Measurements from ENCODE around the gene MFF.
"Not testable (repeated sequence)": the region's sequence is repeated elsewhere in the genome, so short reads cannot be mapped to it uniquely, and the experiment has no call there.

Gene MFF

GRCh38 chr2:227379095-227379494 is 54.0 kb downstream of the MFF start, which contains the start of gene TM4SF20:
Gene TM4SF20, minus strand, starts transcription at chr2:227379306. Its CDS starts 38 bp downstream, at chr2:227379268.
- DNase-seq: no peak

- not testable (repeated sequence) for DNase-seq
These were observed 57.3 kb downstream of the MFF start for GRCh38 chr2:227382241-227382835.

- no peak for DNase-seq
These were observed 58.6 kb downstream of the MFF start for GRCh38 chr2:227383686-227384085.

GRCh38 chr2:227386630-227387029 is 61.6 kb downstream of the MFF start:
- no peak for DNase-seq

GRCh38 chr2:227387583-227387982 is 62.5 kb downstream of the MFF start, which contains the start of gene SCYGR1:
Gene SCYGR1, minus strand, starts transcription at chr2:227387949. Its CDS starts 0 bp downstream, at chr2:227387949.
- not testable (repeated sequence) for DNase-seq

- DNase-seq: no peak
These were observed 63.5 kb downstream of the MFF start for GRCh38 chr2:227388537-227389011.

- DNase-seq: no peak
These were observed 64.2 kb downstream of the MFF start for GRCh38 chr2:227389231-227389630.

GRCh38 chr2:227389661-227390060 is 64.6 kb downstream of the MFF start:
- DNase-seq: no peak

GRCh38 chr2:227390468-227391256 is 65.6 kb downstream of the MFF start:
- DNase-seq: no peak

GRCh38 chr2:227394401-227394800 is 69.3 kb downstream of the MFF start:
- no peak for DNase-seq

- no peak for DNase-seq
These were observed 70.5 kb downstream of the MFF start for GRCh38 chr2:227395556-227395955.

- DNase-seq: no peak
These were observed 72.5 kb downstream of the MFF start for GRCh38 chr2:227397562-227397961.

- no peak for DNase-seq
These were observed 73.9 kb downstream of the MFF start for GRCh38 chr2:227398684-227399670.

- DNase-seq: no peak
These were observed 76.5 kb downstream of the MFF start for GRCh38 chr2:227401550-227401949.

- DNase-seq: no peak
These were observed 77.3 kb downstream of the MFF start for GRCh38 chr2:227402321-227402720.

- no peak for DNase-seq
These were observed 77.9 kb downstream of the MFF start for GRCh38 chr2:227402959-227403358.

- no peak for DNase-seq
These were observed 79.7 kb downstream of the MFF start for GRCh38 chr2:227404585-227405271.

- peak; percentile 55 for DNase-seq
These were observed 81.4 kb downstream of the MFF start for GRCh38 chr2:227406177-227407031.

Measured in NCI-H2107 (cell line).